ENCODE measurements around the gene TRAP1. TPM values are rescaled to one million over a fixed set of nuclear protein-coding genes. Genes with fewer than 3 reads are reported as not detected.

The TRAP1 gene
- total RNA-seq, 1 donor from 2014 or later, result 94.3 TPM

GRCh38 chr16:3691761-3692160, 25.6 kb downstream of the TRAP1 start:
- H3K36me3 ChIP-seq (ENCODE audit: control insufficient read depth, insufficient read depth, low read length), result no peaks in the 10 kb centered on the region
- H3K27me3 ChIP-seq (ENCODE audit: control insufficient read depth, insufficient read depth, low read length), result no peaks in the 10 kb centered on the region
- TF ChIP-seq CTCF (IDR thresholded peaks at IDR 0.05; ENCODE audit: insufficient read depth, low read length, poor library complexity, severe bottlenecking), result no peak
- no peak overlapping the region for H3K4me3 ChIP-seq (ENCODE audit: low read depth, low read length)
- DNase-seq (ENCODE audit: low read depth), result no peak

- no peak overlapping the region for H3K4me3 ChIP-seq (ENCODE audit: low read depth, low read length)
Observed at GRCh38 chr16:3690980-3691720, 26.2 kb downstream of the TRAP1 start.

GRCh38 chr16:3690470-3690928, 26.8 kb downstream of the TRAP1 start:
- H3K36me3 ChIP-seq (ENCODE audit: control insufficient read depth, insufficient read depth, low read length), result no peaks in the 10 kb centered on the region
- H3K27me3 ChIP-seq (ENCODE audit: control insufficient read depth, insufficient read depth, low read length), result no peaks in the 10 kb centered on the region
- peak; percentile 65 for DNase-seq (ENCODE audit: low read depth)
- peak; percentile 91 for TF ChIP-seq CTCF (IDR thresholded peaks at IDR 0.05; ENCODE audit: insufficient read depth, low read length, poor library complexity, severe bottlenecking)
- H3K4me3 ChIP-seq (ENCODE audit: low read depth, low read length), result no peak overlapping the region

More at GRCh38 chr16:3690980-3691720, 26.2 kb downstream of the TRAP1 start:
- DNase-seq (ENCODE audit: low read depth), result no peak
- Histone ChIP-seq H3K36me3 (ENCODE audit: control insufficient read depth, insufficient read depth, low read length) (no peaks in the 10 kb centered on the region), H3K27me3 (ENCODE audit: control insufficient read depth, insufficient read depth, low read length) (no peaks in the 10 kb centered on the region)
- TF ChIP-seq CTCF (IDR thresholded peaks at IDR 0.05; ENCODE audit: insufficient read depth, low read length, poor library complexity, severe bottlenecking), result no peak

GRCh38 chr16:3689731-3690130, 27.6 kb downstream of the TRAP1 start:
- no peak for TF ChIP-seq CTCF (IDR thresholded peaks at IDR 0.05; ENCODE audit: insufficient read depth, low read length, poor library complexity, severe bottlenecking)
- Histone ChIP-seq H3K4me3 (ENCODE audit: low read depth, low read length) (no peak overlapping the region), H3K27me3 (ENCODE audit: control insufficient read depth, insufficient read depth, low read length) (no peaks in the 10 kb centered on the region), H3K36me3 (ENCODE audit: control insufficient read depth, insufficient read depth, low read length) (peaks cover 1% of the 10 kb centered on the region)
- no peak for DNase-seq (ENCODE audit: low read depth)

- H3K36me3 ChIP-seq (ENCODE audit: control insufficient read depth, insufficient read depth, low read length), result peaks cover 1% of the 10 kb centered on the region
- no peaks in the 10 kb centered on the region for H3K27me3 ChIP-seq (ENCODE audit: control insufficient read depth, insufficient read depth, low read length)
- DNase-seq (ENCODE audit: low read depth), result no peak
- H3K4me3 ChIP-seq (ENCODE audit: low read depth, low read length), result no peak overlapping the region
- TF ChIP-seq CTCF (IDR thresholded peaks at IDR 0.05; ENCODE audit: insufficient read depth, low read length, poor library complexity, severe bottlenecking), result no peak
Observed at GRCh38 chr16:3687792-3688191, 29.5 kb downstream of the TRAP1 start.

GRCh38 chr16:3687021-3687420, 30.3 kb downstream of the TRAP1 start:
- DNase-seq (ENCODE audit: low read depth), result no peak
- no peak overlapping the region for H3K4me3 ChIP-seq (ENCODE audit: low read depth, low read length)
- H3K27me3 ChIP-seq (ENCODE audit: control insufficient read depth, insufficient read depth, low read length), result no peaks in the 10 kb centered on the region
- H3K36me3 ChIP-seq (ENCODE audit: control insufficient read depth, insufficient read depth, low read length), result peaks cover 1% of the 10 kb centered on the region
- TF ChIP-seq CTCF (IDR thresholded peaks at IDR 0.05; ENCODE audit: insufficient read depth, low read length, poor library complexity, severe bottlenecking), result no peak

All from kidney epithelial cell (primary cell).